Measurements from ENCODE around the gene STAC3.

STAC3 gene

GRCh38 chr12:57211791-57212700 is 38.9 kb downstream of the STAC3 start:
- TF ChIP-seq CTCF (IDR thresholded peaks at IDR 0.05; ENCODE audit: borderline replicate concordance, insufficient read depth, low read depth, low read length) = no peak
- H3K4me3 ChIP-seq (ENCODE audit: low read depth, low read length) = no peak overlapping the region

- no peak for TF ChIP-seq CTCF (IDR thresholded peaks at IDR 0.05; ENCODE audit: borderline replicate concordance, insufficient read depth, low read depth, low read length)
- H3K4me3 ChIP-seq (ENCODE audit: low read depth, low read length) = no peak overlapping the region
These were observed 39.9 kb downstream of the STAC3 start for GRCh38 chr12:57210926-57211692.

GRCh38 chr12:57210461-57210860 is 40.5 kb downstream of the STAC3 start:
- H3K4me3 ChIP-seq (ENCODE audit: low read depth, low read length) = no peak overlapping the region
- no peak for TF ChIP-seq CTCF (IDR thresholded peaks at IDR 0.05; ENCODE audit: borderline replicate concordance, insufficient read depth, low read depth, low read length)

GRCh38 chr12:57209916-57210315 is 41.1 kb downstream of the STAC3 start:
- H3K4me3 ChIP-seq (ENCODE audit: low read depth, low read length) = no peak overlapping the region
- TF ChIP-seq CTCF (IDR thresholded peaks at IDR 0.05; ENCODE audit: borderline replicate concordance, insufficient read depth, low read depth, low read length) = no peak

- H3K4me3 ChIP-seq (ENCODE audit: low read depth, low read length) = no peak overlapping the region
- TF ChIP-seq CTCF (IDR thresholded peaks at IDR 0.05; ENCODE audit: borderline replicate concordance, insufficient read depth, low read depth, low read length) = no peak
These were observed 42.2 kb downstream of the STAC3 start for GRCh38 chr12:57208631-57209282.

GRCh38 chr12:57207731-57208630 is 43.0 kb downstream of the STAC3 start:
- TF ChIP-seq CTCF (IDR thresholded peaks at IDR 0.05; ENCODE audit: borderline replicate concordance, insufficient read depth, low read depth, low read length) = no peak
- H3K4me3 ChIP-seq (ENCODE audit: low read depth, low read length) = no peak overlapping the region

Measured in GM12875 (cell line).